ENCODE results near the gene UNC5B. TPM values are rescaled to one million over a fixed set of nuclear protein-coding genes. Genes with fewer than 3 reads are reported as not detected.

Gene UNC5B
- 16.3 and 22.4 TPM in 2 replicates for total RNA-seq (ENCODE audit: low replicate concordance)
- long read RNA-seq, partial matches to known transcripts: 1 of 1 reads
- long read RNA-seq, other reads (novel, unspliced or antisense): 0 of 1 reads

- no peaks in the 10 kb centered on the region for H3K9me3 Mint-ChIP-seq
- no peaks in the 10 kb centered on the region for H3K36me3 Mint-ChIP-seq
- H3K27ac Mint-ChIP-seq: peak within 1 kb of the TSS; percentile 83
- H3K4me3 Mint-ChIP-seq: peak within 1 kb of the TSS; percentile 94
- H3K4me1 Mint-ChIP-seq (ENCODE audit: unreplicated experiment): peaks cover 30% of the 10 kb centered on the region
- peak; percentile 68 for TF ChIP-seq CTCF (conservative IDR thresholded peaks at IDR 0.05)
- peak; percentile 96 for DNase-seq (ENCODE audit: extremely low spot score, unreplicated experiment)
- H3K27me3 Mint-ChIP-seq: peaks cover 49% of the 10 kb centered on the region
Measured at GRCh38 chr10:71212318-71213126, at the start of gene UNC5B. TSS of gene UNC5B (plus strand) at chr10:71212570. CDS start at chr10:71212986, 416 bp downstream.

- Mint-ChIP-seq H3K4me1 (ENCODE audit: unreplicated experiment) (no peaks in the 10 kb centered on the region), H3K9me3 (no peaks in the 10 kb centered on the region), H3K27me3 (peaks cover 10% of the 10 kb centered on the region), H3K36me3 (no peaks in the 10 kb centered on the region), H3K4me3 (no peak overlapping the region), H3K27ac (no peak overlapping the region)
- TF ChIP-seq CTCF (conservative IDR thresholded peaks at IDR 0.05): no peak
- no peak for DNase-seq (ENCODE audit: extremely low spot score, unreplicated experiment)
Measured at GRCh38 chr10:71173466-71173865, 38.9 kb upstream of the UNC5B start.

- Mint-ChIP-seq H3K4me3 (no peak overlapping the region), H3K9me3 (no peaks in the 10 kb centered on the region), H3K27me3 (no peaks in the 10 kb centered on the region), H3K4me1 (ENCODE audit: unreplicated experiment) (no peaks in the 10 kb centered on the region), H3K27ac (no peak overlapping the region), H3K36me3 (no peaks in the 10 kb centered on the region)
- TF ChIP-seq CTCF (conservative IDR thresholded peaks at IDR 0.05): no peak
- no peak for DNase-seq (ENCODE audit: extremely low spot score, unreplicated experiment)
Measured at GRCh38 chr10:71176661-71177060, 35.7 kb upstream of the UNC5B start.

GRCh38 chr10:71177651-71178199, 34.6 kb upstream of the UNC5B start:
- no peak for DNase-seq (ENCODE audit: extremely low spot score, unreplicated experiment)
- Mint-ChIP-seq H3K4me3 (no peak overlapping the region), H3K36me3 (no peaks in the 10 kb centered on the region), H3K27ac (no peak overlapping the region), H3K27me3 (no peaks in the 10 kb centered on the region), H3K4me1 (ENCODE audit: unreplicated experiment) (no peaks in the 10 kb centered on the region), H3K9me3 (no peaks in the 10 kb centered on the region)
- TF ChIP-seq CTCF (conservative IDR thresholded peaks at IDR 0.05): no peak

- no peaks in the 10 kb centered on the region for H3K27me3 Mint-ChIP-seq
- no peak for TF ChIP-seq CTCF (conservative IDR thresholded peaks at IDR 0.05)
- H3K9me3 Mint-ChIP-seq: no peaks in the 10 kb centered on the region
Measured at GRCh38 chr10:71178880-71179279, 33.5 kb upstream of the UNC5B start.

More at GRCh38 chr10:71178880-71179279, 33.5 kb upstream of the UNC5B start:
- H3K4me3 Mint-ChIP-seq: no peak overlapping the region
- H3K4me1 Mint-ChIP-seq (ENCODE audit: unreplicated experiment): no peaks in the 10 kb centered on the region
- DNase-seq (ENCODE audit: extremely low spot score, unreplicated experiment): no peak
- H3K27ac Mint-ChIP-seq: no peak overlapping the region
- H3K36me3 Mint-ChIP-seq: no peaks in the 10 kb centered on the region
